GM15510 (cell line): ENCODE results near the gene TMTC2.

Experiments used
- POLR2A ChIP-seq: IDR thresholded peaks from 3 replicates; pipeline ENCODE4 v1.6.1; 2011; ENCODE audit warnings: borderline replicate concordance; ENCODE audit not compliant: insufficient read length; ENCODE audit errors: extremely low read depth

The TMTC2 gene

GRCh38 chr12:82728710-82729109, 42.0 kb downstream of the TMTC2 start:
- no peak for TF ChIP-seq POLR2A

- TF ChIP-seq POLR2A: no peak
Observed at GRCh38 chr12:82730953-82731459, 44.3 kb downstream of the TMTC2 start.

- TF ChIP-seq POLR2A: no peak
Observed at GRCh38 chr12:82740129-82741000, 53.7 kb downstream of the TMTC2 start.

- no peak for TF ChIP-seq POLR2A
Observed at GRCh38 chr12:82745063-82745674, 58.5 kb downstream of the TMTC2 start.

GRCh38 chr12:82745807-82746206, 59.1 kb downstream of the TMTC2 start:
- no peak for TF ChIP-seq POLR2A

GRCh38 chr12:82746668-82747067, 60.0 kb downstream of the TMTC2 start:
- TF ChIP-seq POLR2A: no peak

- no peak for TF ChIP-seq POLR2A
Observed at GRCh38 chr12:82749015-82749414, 62.3 kb downstream of the TMTC2 start.

GRCh38 chr12:82754856-82755255, 68.2 kb downstream of the TMTC2 start:
- TF ChIP-seq POLR2A: no peak

GRCh38 chr12:82756303-82756702, 69.6 kb downstream of the TMTC2 start:
- no peak for TF ChIP-seq POLR2A

- TF ChIP-seq POLR2A: no peak
Observed at GRCh38 chr12:82757059-82757458, 70.4 kb downstream of the TMTC2 start.

- TF ChIP-seq POLR2A: no peak
Observed at GRCh38 chr12:82757656-82758055, 71.0 kb downstream of the TMTC2 start.

GRCh38 chr12:82758749-82759330, 72.1 kb downstream of the TMTC2 start:
- no peak for TF ChIP-seq POLR2A

GRCh38 chr12:82760423-82760822, 73.7 kb downstream of the TMTC2 start:
- TF ChIP-seq POLR2A: no peak

GRCh38 chr12:82765971-82766705, 79.4 kb downstream of the TMTC2 start:
- no peak for TF ChIP-seq POLR2A

GRCh38 chr12:82774666-82775065, 88.0 kb downstream of the TMTC2 start:
- TF ChIP-seq POLR2A: no peak
